ENCODE measurements around the gene PBOV1. TPM values are rescaled to one million over a fixed set of nuclear protein-coding genes. Genes with fewer than 3 reads are reported as not detected.

The PBOV1 gene
- total RNA-seq, 1 donor from 2014 or later: not detected

DNA sequence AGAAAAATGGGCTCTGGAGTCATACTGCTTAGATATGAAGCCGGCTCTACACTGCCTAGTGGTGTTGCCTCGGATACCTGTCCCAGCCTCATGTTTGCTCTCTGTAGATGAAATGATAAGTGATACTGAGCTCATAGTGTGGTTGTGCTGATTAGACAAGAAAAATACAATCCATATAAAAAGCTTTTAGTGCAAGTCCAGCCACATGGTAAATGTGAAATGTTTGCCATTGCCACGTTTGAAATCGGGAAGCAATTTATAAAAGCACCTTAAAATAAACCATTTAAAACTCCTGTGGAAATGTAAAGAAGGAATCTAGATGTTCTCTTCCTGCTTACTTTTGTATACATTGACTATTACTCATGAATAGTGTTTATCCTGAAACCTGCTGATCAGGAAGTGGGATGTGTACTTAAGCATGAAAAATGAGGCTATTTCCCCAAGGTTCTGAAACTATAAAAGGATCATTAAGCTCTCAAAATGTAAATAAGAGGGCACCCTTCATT lies 13.1 kb upstream of the PBOV1 start:
- no peaks in the 10 kb centered on the region for H3K9me3 ChIP-seq
- no peaks in the 10 kb centered on the region for H3K36me3 ChIP-seq
- no peaks in the 10 kb centered on the region for H3K4me1 ChIP-seq
- intact Hi-C loops (cut with DNase I): no loop called here
- H3K27me3 ChIP-seq: no peaks in the 10 kb centered on the region
- DNase-seq (ENCODE audit: extremely low spot score in 2 of 2): no peak
- no peak overlapping the region for H3K4me3 ChIP-seq
- TF ChIP-seq POLR2AphosphoS5 (IDR thresholded peaks at IDR 0.05; ENCODE audit: insufficient read depth in 1 of 2, low read depth in 1 of 2) (no peak), POLR2A (IDR thresholded peaks at IDR 0.05) (no peak)
- TF ChIP-seq, protein P1, sequence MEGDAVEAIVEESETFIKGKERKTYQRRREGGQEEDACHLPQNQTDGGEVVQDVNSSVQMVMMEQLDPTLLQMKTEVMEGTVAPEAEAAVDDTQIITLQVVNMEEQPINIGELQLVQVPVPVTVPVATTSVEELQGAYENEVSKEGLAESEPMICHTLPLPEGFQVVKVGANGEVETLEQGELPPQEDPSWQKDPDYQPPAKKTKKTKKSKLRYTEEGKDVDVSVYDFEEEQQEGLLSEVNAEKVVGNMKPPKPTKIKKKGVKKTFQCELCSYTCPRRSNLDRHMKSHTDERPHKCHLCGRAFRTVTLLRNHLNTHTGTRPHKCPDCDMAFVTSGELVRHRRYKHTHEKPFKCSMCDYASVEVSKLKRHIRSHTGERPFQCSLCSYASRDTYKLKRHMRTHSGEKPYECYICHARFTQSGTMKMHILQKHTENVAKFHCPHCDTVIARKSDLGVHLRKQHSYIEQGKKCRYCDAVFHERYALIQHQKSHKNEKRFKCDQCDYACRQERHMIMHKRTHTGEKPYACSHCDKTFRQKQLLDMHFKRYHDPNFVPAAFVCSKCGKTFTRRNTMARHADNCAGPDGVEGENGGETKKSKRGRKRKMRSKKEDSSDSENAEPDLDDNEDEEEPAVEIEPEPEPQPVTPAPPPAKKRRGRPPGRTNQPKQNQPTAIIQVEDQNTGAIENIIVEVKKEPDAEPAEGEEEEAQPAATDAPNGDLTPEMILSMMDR (IDR thresholded peaks at IDR 0.05): no peak
- no peak overlapping the region for H3K27ac ChIP-seq

DNA sequence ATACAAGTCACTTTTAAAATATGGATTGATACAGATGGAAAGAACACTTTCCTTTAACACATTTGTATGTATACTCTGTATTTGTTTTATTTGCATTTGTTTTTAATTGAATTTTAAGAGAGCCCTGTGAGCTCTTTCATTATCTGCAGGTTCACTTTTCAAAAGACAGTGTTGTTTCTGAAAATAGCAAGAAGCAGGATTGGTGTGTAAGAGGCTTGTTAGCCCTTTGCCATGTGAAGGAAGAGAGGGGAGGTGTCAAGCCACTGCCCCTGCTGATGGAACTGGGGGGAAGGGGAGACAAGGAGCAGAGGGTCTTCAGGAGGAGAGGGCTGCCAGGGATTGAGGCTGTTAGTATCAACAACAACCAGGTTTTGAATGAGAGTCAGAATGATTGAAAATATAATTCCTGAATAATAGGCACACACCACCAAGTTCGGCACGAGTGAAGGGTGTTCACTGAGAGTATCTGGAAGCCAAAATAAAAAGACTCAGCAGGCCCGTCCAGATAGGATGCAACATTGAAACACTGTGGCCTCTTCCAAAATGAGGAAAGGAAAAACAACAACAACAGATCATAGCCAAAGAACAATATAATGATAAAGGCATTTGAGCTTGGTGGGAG lies 12.6 kb upstream of the PBOV1 start:
- H3K36me3 ChIP-seq: no peaks in the 10 kb centered on the region
- no peak for TF ChIP-seq POLR2A (IDR thresholded peaks at IDR 0.05)
- TF ChIP-seq, protein P1 (IDR thresholded peaks at IDR 0.05): no peak
- no peak for TF ChIP-seq POLR2AphosphoS5 (IDR thresholded peaks at IDR 0.05; ENCODE audit: insufficient read depth in 1 of 2, low read depth in 1 of 2)
- intact Hi-C loops (cut with DNase I): no loop called here
- no peaks in the 10 kb centered on the region for H3K27me3 ChIP-seq
- H3K9me3 ChIP-seq: no peaks in the 10 kb centered on the region
- no peak overlapping the region for H3K4me3 ChIP-seq
- H3K4me1 ChIP-seq: no peaks in the 10 kb centered on the region
- DNase-seq (ENCODE audit: extremely low spot score in 2 of 2): no peak
- H3K27ac ChIP-seq: no peak overlapping the region

DNA sequence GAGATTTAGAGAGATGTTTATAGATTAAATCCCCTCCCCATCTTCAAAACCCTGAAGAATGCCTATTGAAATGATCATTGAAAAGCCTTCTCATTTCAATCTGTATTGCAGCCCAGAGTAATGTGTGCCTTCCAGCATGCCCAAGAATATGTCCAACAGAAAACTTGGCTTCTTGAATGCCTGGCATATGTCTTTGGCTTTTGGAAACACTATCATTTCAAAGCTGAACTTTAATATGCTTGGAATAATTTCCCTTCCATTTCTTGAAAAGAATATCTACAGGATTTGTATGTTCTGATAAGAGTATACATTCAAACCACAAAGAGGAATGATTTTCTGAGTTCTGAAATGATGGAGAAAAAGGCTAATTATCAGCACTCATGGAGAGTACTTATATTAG lies 11.9 kb upstream of the PBOV1 start:
- H3K9me3 ChIP-seq: no peaks in the 10 kb centered on the region
- no peak for DNase-seq (ENCODE audit: extremely low spot score in 2 of 2)
- intact Hi-C loops (cut with DNase I): no loop called here
- H3K27me3 ChIP-seq: no peaks in the 10 kb centered on the region
- no peak overlapping the region for H3K4me3 ChIP-seq
- no peaks in the 10 kb centered on the region for H3K36me3 ChIP-seq
- H3K27ac ChIP-seq: no peak overlapping the region
- no peak for TF ChIP-seq POLR2A (IDR thresholded peaks at IDR 0.05)
- TF ChIP-seq POLR2AphosphoS5 (IDR thresholded peaks at IDR 0.05; ENCODE audit: insufficient read depth in 1 of 2, low read depth in 1 of 2): no peak
- TF ChIP-seq, protein P1 (IDR thresholded peaks at IDR 0.05): no peak
- no peaks in the 10 kb centered on the region for H3K4me1 ChIP-seq

DNA sequence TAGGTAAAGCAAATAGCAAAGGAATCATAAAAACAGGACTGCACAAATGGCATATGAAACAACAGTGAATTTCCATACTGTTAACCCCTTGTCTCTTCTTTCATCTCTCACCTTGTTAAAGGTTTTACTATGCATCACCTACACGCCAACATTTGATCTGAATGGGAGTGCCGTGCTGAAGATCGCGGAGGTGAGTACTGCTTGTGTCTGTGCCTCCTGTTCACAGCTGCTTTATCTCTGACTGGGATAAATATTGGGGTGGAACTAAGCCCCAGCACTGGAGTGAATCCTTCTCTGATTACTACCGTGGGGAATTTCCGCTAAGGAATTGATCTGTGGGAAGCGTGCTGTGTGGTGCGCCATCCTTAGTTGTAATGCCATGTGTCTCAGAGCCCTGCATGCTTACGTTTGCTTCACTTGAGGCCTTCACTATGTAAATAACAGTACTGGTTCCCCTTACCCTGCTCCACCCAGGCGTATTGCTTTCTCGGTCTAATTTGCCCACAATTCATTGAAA lies 11.4 kb upstream of the PBOV1 start:
- no peaks in the 10 kb centered on the region for H3K27me3 ChIP-seq
- no peaks in the 10 kb centered on the region for H3K36me3 ChIP-seq
- intact Hi-C loops (cut with DNase I): no loop called here
- no peaks in the 10 kb centered on the region for H3K9me3 ChIP-seq
- H3K27ac ChIP-seq: no peak overlapping the region
- no peak overlapping the region for H3K4me3 ChIP-seq
- no peaks in the 10 kb centered on the region for H3K4me1 ChIP-seq
- TF ChIP-seq POLR2A (IDR thresholded peaks at IDR 0.05) (no peak), POLR2AphosphoS5 (IDR thresholded peaks at IDR 0.05; ENCODE audit: insufficient read depth in 1 of 2, low read depth in 1 of 2) (no peak)
- TF ChIP-seq, protein P1 (IDR thresholded peaks at IDR 0.05): no peak
- DNase-seq (ENCODE audit: extremely low spot score in 2 of 2): no peak

DNA sequence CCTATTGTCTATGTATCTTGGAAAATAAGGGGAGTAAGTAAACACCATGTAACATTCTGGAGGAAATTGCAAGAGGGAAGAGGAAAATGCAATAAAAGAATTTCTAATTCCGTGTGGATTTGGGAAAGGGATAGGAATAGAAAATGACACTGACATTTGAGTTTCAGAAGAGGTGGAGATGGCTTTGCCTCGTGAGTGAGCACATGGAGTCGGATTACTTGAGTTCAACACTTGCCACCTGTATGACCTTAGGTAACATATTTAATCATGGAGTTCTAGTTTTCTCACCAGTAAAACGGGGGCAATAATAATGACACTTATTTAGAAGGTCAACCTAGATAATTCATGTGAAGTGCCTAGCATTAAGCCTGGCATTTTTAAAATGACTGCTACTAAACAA lies 10.8 kb upstream of the PBOV1 start:
- H3K27me3 ChIP-seq: no peaks in the 10 kb centered on the region
- intact Hi-C loops (cut with DNase I): no loop called here
- no peak overlapping the region for H3K27ac ChIP-seq

More for the DNA sequence above, 10.8 kb upstream of the PBOV1 start:
- DNase-seq (ENCODE audit: extremely low spot score in 2 of 2): no peak
- Histone ChIP-seq H3K4me3 (no peak overlapping the region), H3K36me3 (no peaks in the 10 kb centered on the region), H3K4me1 (no peaks in the 10 kb centered on the region), H3K9me3 (no peaks in the 10 kb centered on the region)
- TF ChIP-seq POLR2AphosphoS5 (IDR thresholded peaks at IDR 0.05; ENCODE audit: insufficient read depth in 1 of 2, low read depth in 1 of 2): no peak
- TF ChIP-seq POLR2A (IDR thresholded peaks at IDR 0.05): no peak
- TF ChIP-seq, protein P1 (IDR thresholded peaks at IDR 0.05): no peak
